ENCODE measurements around the gene ZFP92.

ZFP92 gene

GRCh38 chrX:153366878-153367538 is 44.3 kb upstream of the ZFP92 start:
- H3K27ac ChIP-seq, result no peak overlapping the region
- no peaks in the 10 kb centered on the region for H3K79me2 ChIP-seq
- no peak overlapping the region for H3K4me3 ChIP-seq (ENCODE audit: low read depth, low read length)
- H3K9ac ChIP-seq, result no peak overlapping the region
- H2AFZ ChIP-seq, result no peak overlapping the region
- H3K9me3 ChIP-seq (ENCODE audit: control insufficient read depth, low read length), result no peaks in the 10 kb centered on the region
- peaks cover 20% of the 10 kb centered on the region for H3K4me1 ChIP-seq
- TF ChIP-seq CTCF (IDR thresholded peaks at IDR 0.05), result no peak
- H3K4me2 ChIP-seq (ENCODE audit: low read length), result no peak overlapping the region
- H3K27me3 ChIP-seq (ENCODE audit: control insufficient read depth, insufficient read depth, low read length), result no peaks in the 10 kb centered on the region
- H3K36me3 ChIP-seq (ENCODE audit: control insufficient read depth, insufficient read depth, low read length), result no peaks in the 10 kb centered on the region

GRCh38 chrX:153370293-153371055 is 40.8 kb upstream of the ZFP92 start:
- Histone ChIP-seq H3K9me3 (ENCODE audit: control insufficient read depth, low read length) (no peaks in the 10 kb centered on the region), H3K4me2 (ENCODE audit: low read length) (peak overlapping the region; percentile 12), H3K4me3 (ENCODE audit: low read depth, low read length) (no peak overlapping the region), H3K27ac (peak overlapping the region; percentile 90), H3K9ac (no peak overlapping the region), H2AFZ (no peak overlapping the region), H3K27me3 (ENCODE audit: control insufficient read depth, insufficient read depth, low read length) (no peaks in the 10 kb centered on the region), H3K36me3 (ENCODE audit: control insufficient read depth, insufficient read depth, low read length) (no peaks in the 10 kb centered on the region), H3K79me2 (no peaks in the 10 kb centered on the region), H3K4me1 (peaks cover 46% of the 10 kb centered on the region)
- TF ChIP-seq CTCF (IDR thresholded peaks at IDR 0.05), result no peak

- Histone ChIP-seq H3K27ac (peak overlapping the region; percentile 90), H3K9me3 (ENCODE audit: control insufficient read depth, low read length) (no peaks in the 10 kb centered on the region), H3K4me2 (ENCODE audit: low read length) (peak overlapping the region; percentile 17), H3K4me3 (ENCODE audit: low read depth, low read length) (no peak overlapping the region), H3K27me3 (ENCODE audit: control insufficient read depth, insufficient read depth, low read length) (no peaks in the 10 kb centered on the region), H3K4me1 (peaks cover 52% of the 10 kb centered on the region), H3K36me3 (ENCODE audit: control insufficient read depth, insufficient read depth, low read length) (no peaks in the 10 kb centered on the region), H2AFZ (peak overlapping the region; percentile 60), H3K79me2 (no peaks in the 10 kb centered on the region), H3K9ac (no peak overlapping the region)
- TF ChIP-seq CTCF (IDR thresholded peaks at IDR 0.05), result no peak
These were observed 40.0 kb upstream of the ZFP92 start for GRCh38 chrX:153371256-153371655.

GRCh38 chrX:153372949-153373348 is 38.3 kb upstream of the ZFP92 start:
- no peaks in the 10 kb centered on the region for H3K27me3 ChIP-seq (ENCODE audit: control insufficient read depth, insufficient read depth, low read length)
- H3K9ac ChIP-seq, result no peak overlapping the region
- H3K4me3 ChIP-seq (ENCODE audit: low read depth, low read length), result peak overlapping the region; percentile 22
- no peaks in the 10 kb centered on the region for H3K79me2 ChIP-seq
- H3K4me2 ChIP-seq (ENCODE audit: low read length), result peak overlapping the region; percentile 55
- no peaks in the 10 kb centered on the region for H3K36me3 ChIP-seq (ENCODE audit: control insufficient read depth, insufficient read depth, low read length)
- peaks cover 52% of the 10 kb centered on the region for H3K4me1 ChIP-seq
- TF ChIP-seq CTCF (IDR thresholded peaks at IDR 0.05), result no peak
- no peak overlapping the region for H2AFZ ChIP-seq
- peak overlapping the region; percentile 90 for H3K27ac ChIP-seq
- H3K9me3 ChIP-seq (ENCODE audit: control insufficient read depth, low read length), result no peaks in the 10 kb centered on the region
